Chondrocyte (in vitro differentiated cells): ENCODE measurements around the gene CCDC91. TPM values are rescaled to one million over a fixed set of nuclear protein-coding genes. Genes with fewer than 3 reads are reported as not detected.

Source experiments
- DNase-seq: peaks from one replicate; pipeline ENCODE4 v3.0.0; 2021; ENCODE audit warnings: mixed read lengths, low spot score
- H3K27ac Mint-ChIP-seq: one replicate; pipeline ENCODE4 v1.8.0; 2021; ENCODE audit warnings: mild to moderate bottlenecking, moderate library complexity, mixed read lengths; ENCODE audit not compliant: unreplicated experiment
- H3K27me3 Mint-ChIP-seq: 2 replicates; pipeline ENCODE4 v1.8.0; 2021; ENCODE audit warnings: low read depth, mixed read lengths
- H3K36me3 Mint-ChIP-seq: 2 replicates; pipeline ENCODE4 v1.8.0; 2021; ENCODE audit warnings: low read depth, mixed read lengths
- H3K4me1 Mint-ChIP-seq: 2 replicates; pipeline ENCODE4 v1.8.0; 2021; ENCODE audit warnings: low read depth, mild to moderate bottlenecking, mixed read lengths
- H3K4me3 Mint-ChIP-seq: one replicate; pipeline ENCODE4 v1.8.0; 2021; ENCODE audit warnings: mild to moderate bottlenecking, moderate library complexity, mixed read lengths; ENCODE audit not compliant: unreplicated experiment
- H3K9me3 Mint-ChIP-seq: 2 replicates; pipeline ENCODE4 v1.8.0; 2021; ENCODE audit warnings: low read depth, mixed read lengths
- total RNA-seq: library from RNA; stranded (reverse); gene quantifications from 3 replicates; pipeline ENCODE4 v1.2.1, GENCODE V29; 2021
- TF ChIP-seq, protein P1 (sequence below): fragments of 200-600 bp; sonication (generic); IDR thresholded peaks from 2 replicates; pipeline ENCODE4 v1.5.0; 2021; ENCODE audit warnings: antibody characterized with exemption, mild to moderate bottlenecking, moderate library complexity

Gene CCDC91
- total RNA-seq, 1 donor from 2014 or later, result 17.7 TPM

- Mint-ChIP-seq H3K27me3 (no peaks in the 10 kb centered on the region), H3K4me1 (peaks cover 3% of the 10 kb centered on the region), H3K4me3 (no peak overlapping the region), H3K36me3 (no peaks in the 10 kb centered on the region), H3K9me3 (peaks cover 17% of the 10 kb centered on the region), H3K27ac (no peak overlapping the region)
- DNase-seq, result no peak
- TF ChIP-seq, protein P1, sequence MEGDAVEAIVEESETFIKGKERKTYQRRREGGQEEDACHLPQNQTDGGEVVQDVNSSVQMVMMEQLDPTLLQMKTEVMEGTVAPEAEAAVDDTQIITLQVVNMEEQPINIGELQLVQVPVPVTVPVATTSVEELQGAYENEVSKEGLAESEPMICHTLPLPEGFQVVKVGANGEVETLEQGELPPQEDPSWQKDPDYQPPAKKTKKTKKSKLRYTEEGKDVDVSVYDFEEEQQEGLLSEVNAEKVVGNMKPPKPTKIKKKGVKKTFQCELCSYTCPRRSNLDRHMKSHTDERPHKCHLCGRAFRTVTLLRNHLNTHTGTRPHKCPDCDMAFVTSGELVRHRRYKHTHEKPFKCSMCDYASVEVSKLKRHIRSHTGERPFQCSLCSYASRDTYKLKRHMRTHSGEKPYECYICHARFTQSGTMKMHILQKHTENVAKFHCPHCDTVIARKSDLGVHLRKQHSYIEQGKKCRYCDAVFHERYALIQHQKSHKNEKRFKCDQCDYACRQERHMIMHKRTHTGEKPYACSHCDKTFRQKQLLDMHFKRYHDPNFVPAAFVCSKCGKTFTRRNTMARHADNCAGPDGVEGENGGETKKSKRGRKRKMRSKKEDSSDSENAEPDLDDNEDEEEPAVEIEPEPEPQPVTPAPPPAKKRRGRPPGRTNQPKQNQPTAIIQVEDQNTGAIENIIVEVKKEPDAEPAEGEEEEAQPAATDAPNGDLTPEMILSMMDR, result no peak
Observed at GRCh38 chr12:28219827-28220226, 29.6 kb downstream of the CCDC91 start.

DNA sequence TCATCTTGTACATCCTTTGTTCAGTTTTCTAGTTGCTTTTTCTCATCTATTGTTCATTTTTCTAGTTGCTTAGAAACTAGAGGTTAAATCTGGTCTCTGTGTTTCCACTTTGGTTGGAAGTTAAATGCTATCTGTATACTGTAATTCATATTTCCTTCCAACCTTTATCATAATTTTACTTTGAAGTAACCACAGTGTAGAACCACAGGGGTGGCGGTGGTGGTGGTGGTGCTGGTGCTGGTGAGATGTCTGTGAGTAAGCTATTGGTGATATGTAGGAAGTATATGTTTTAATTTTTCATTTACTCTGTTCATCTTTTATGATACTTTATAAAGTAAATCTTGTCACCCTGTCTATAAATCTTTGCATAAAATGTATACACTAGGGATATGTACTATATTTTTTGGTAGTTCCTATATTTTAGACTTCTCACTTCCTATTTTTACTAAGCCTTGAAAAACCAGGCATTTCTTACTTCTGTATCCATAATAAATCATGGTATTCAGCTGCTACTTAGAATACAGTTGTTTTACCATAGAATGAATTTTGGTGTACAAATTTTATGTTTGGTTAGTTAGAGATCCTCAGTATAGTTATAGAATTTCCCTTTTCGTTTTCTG lies 31.9 kb downstream of the CCDC91 start:
- TF ChIP-seq, protein P1, result no peak
- Mint-ChIP-seq H3K27me3 (no peaks in the 10 kb centered on the region), H3K4me1 (peaks cover 5% of the 10 kb centered on the region), H3K4me3 (no peak overlapping the region), H3K27ac (no peak overlapping the region), H3K36me3 (no peaks in the 10 kb centered on the region), H3K9me3 (peaks cover 17% of the 10 kb centered on the region)
- DNase-seq, result no peak

DNA sequence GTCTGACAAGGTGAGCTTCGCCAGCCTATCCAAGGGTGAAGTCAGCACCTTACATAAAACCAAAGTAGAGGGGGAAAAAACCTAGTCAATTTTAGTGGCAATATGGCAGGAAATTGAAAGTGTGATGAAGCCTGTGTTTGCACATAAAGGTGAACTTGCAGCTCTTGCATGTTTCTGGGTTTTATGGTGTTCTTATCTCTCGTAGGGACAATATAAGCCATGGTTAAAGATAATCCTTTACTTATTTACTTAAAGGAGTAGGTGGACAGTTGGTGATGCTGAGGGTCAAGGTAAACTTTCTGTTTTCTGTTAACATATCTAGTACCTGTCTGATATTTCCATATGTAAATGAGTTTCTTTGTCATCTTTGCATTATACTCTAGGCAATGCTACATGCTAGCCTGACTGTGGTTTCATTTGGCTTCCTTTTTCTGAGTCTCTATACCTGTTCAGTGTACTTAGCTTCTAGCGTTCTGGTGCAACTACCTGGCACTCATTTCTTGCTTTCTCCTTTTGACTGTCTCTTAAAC lies 32.8 kb downstream of the CCDC91 start:
- no peak for DNase-seq
- Mint-ChIP-seq H3K36me3 (no peaks in the 10 kb centered on the region), H3K4me3 (no peak overlapping the region), H3K4me1 (peaks cover 5% of the 10 kb centered on the region), H3K9me3 (peaks cover 13% of the 10 kb centered on the region), H3K27ac (no peak overlapping the region), H3K27me3 (no peaks in the 10 kb centered on the region)
- TF ChIP-seq, protein P1, result no peak

DNA sequence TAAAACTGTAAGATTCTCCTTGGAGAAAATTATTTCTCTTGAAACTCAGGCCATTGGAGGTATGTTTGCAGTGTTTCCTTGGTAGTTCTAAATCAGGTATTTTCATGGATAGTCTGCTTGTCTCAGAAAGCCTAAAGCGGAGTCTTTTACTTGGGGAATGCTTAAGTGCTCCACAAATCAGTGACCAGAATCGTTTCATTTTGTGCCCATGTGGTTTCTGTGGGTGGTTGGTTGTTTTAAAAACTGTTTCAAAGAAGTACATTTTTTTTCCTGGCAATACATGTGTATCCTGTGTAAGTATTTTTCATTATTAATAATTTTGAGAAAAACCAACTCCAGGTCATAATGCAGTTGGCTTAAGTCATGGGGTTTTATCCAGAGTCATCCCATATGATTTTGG lies 33.6 kb downstream of the CCDC91 start:
- Mint-ChIP-seq H3K9me3 (peaks cover 8% of the 10 kb centered on the region), H3K27me3 (no peaks in the 10 kb centered on the region), H3K27ac (no peak overlapping the region), H3K4me3 (no peak overlapping the region), H3K4me1 (peaks cover 5% of the 10 kb centered on the region), H3K36me3 (no peaks in the 10 kb centered on the region)
- no peak for DNase-seq
- TF ChIP-seq, protein P1, result no peak

GRCh38 chr12:28226705-28227104 lies 36.4 kb downstream of the CCDC91 start:
- Mint-ChIP-seq H3K4me1 (peaks cover 11% of the 10 kb centered on the region), H3K36me3 (no peaks in the 10 kb centered on the region), H3K27ac (no peak overlapping the region), H3K4me3 (no peak overlapping the region), H3K9me3 (no peaks in the 10 kb centered on the region), H3K27me3 (no peaks in the 10 kb centered on the region)
- no peak for DNase-seq
- TF ChIP-seq, protein P1, result no peak
